ENCODE measurements around the gene PATE3. TPM values are rescaled to one million over a fixed set of nuclear protein-coding genes. Genes with fewer than 3 reads are reported as not detected.

Gene PATE3
- total and polyA plus RNA-seq, 5 donors from 2014 or later, result not detected

DNA sequence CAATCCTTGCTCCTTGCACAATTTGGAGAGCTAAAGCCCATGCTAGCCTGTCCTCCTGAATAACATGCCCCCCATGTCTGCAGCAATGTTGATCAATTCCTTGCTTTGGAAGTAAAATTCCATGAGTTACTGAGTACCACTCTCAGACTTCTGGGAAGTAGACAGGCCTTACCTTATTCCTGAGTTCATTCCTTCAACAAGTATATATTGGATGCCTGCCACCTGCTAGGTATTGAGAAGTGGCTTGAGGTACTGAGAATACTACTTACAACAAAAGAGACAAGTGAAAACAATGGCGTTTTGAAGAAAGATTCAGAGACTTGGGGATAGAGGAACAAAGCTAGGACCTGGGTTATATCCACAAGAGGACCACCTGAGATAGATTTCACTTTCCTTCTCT is 21.7 kb upstream of the PATE3 start:
- H3K27me3 ChIP-seq (ENCODE audit: control insufficient read depth, insufficient read depth, low read length), result no peaks in the 10 kb centered on the region
- Mint-ChIP-seq H3K4me3 (no peak overlapping the region), H3K27ac (no peak overlapping the region), H3K9me3 (peaks cover 0 to 1% (median 0%) of the 10 kb centered on the region in 7 donors), H3K4me1 (peaks cover 0 to 4% (median 0%) of the 10 kb centered on the region in 4 donors), H3K36me3 (no peaks in the 10 kb centered on the region), H3K27me3 (peaks cover 20% of the 10 kb centered on the region)
- ATAC-seq (ENCODE audit: low read depth in 2 of 2), result no peak
- H3K27ac ChIP-seq (ENCODE audit: insufficient read depth, low read length, poor library complexity, severe bottlenecking), result no peak overlapping the region
- no peaks in the 10 kb centered on the region for H3K9me3 ChIP-seq (ENCODE audit: control insufficient read depth in 2 of 2, low read length in 2 of 2)
- no peak overlapping the region for H3K4me3 ChIP-seq (ENCODE audit: low read depth, low read length)
- no peaks in the 10 kb centered on the region for H3K4me1 ChIP-seq (ENCODE audit: control insufficient read depth, insufficient read depth, low read length, poor library complexity, severe bottlenecking)
- no peak for DNase-seq
- H3K36me3 ChIP-seq (ENCODE audit: control insufficient read depth, insufficient read depth, low read length), result no peaks in the 10 kb centered on the region

DNA sequence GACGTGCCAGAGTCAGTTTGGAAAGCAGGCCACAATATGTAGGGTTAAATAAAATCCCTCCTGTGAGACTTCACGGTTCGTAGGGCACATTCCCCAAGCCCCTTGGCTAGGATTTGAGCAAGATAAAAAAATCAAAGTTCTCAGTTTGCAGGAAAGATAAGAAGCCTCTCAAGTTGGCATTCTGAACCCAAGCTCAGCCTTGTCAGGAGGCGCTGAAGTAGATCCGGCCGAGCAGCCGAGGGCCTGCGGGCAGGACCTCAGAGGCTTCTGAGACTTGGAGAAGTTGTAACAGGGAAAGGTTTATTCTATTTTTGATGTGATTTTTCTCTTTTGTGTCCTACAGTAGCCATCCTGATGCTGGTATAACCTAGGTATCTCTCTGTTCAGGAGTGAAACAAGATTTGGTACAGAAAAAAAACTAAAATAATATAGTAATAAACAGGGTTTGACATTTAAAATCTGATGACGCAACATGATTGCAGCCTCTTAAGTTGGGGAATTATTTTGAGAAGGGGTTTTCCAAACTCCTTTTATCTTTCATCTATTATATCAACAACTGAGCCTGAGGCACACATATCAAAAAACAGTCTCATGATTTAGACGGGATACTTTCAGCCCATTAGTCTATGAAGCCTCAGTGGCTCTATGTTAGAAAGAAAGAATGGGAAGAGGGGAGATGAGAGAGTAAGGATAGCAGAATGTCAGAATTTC is 19.4 kb upstream of the PATE3 start:
- no peak overlapping the region for H3K4me3 Mint-ChIP-seq

DNA sequence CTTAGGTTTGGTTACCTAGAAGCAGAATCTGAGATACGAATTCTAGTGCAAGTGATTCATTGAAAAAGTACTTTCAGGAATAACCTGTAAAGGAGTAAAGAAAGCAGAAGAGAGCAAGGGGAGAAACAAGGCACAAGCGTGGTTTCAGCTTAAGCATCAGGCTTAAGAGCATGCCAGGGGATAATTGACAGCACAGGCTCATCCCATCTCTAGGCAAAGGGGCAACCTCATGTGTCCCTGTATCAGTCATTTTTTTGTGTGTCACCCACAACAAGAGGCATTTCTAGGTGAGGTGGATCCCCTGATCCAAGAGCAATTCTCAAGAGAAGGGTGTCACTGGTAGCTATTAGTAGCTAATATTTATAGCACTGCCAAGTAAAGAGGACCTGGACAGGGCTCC is 17.3 kb upstream of the PATE3 start:
- Mint-ChIP-seq H3K9me3 (peaks cover 0 to 3% (median 0%) of the 10 kb centered on the region in 7 donors), H3K4me1 (peaks cover 0 to 4% (median 0%) of the 10 kb centered on the region in 4 donors), H3K4me3 (no peak overlapping the region), H3K27me3 (peaks cover 9% of the 10 kb centered on the region), H3K36me3 (no peaks in the 10 kb centered on the region), H3K27ac (no peak overlapping the region)
- no peaks in the 10 kb centered on the region for H3K27me3 ChIP-seq (ENCODE audit: control insufficient read depth, insufficient read depth, low read length)
- DNase-seq (no peak), ATAC-seq (ENCODE audit: low read depth in 2 of 2) (no peak)
- no peaks in the 10 kb centered on the region for H3K9me3 ChIP-seq (ENCODE audit: control insufficient read depth in 2 of 2, low read length in 2 of 2)
- H3K36me3 ChIP-seq (ENCODE audit: control insufficient read depth, insufficient read depth, low read length), result no peaks in the 10 kb centered on the region
- no peaks in the 10 kb centered on the region for H3K4me1 ChIP-seq (ENCODE audit: control insufficient read depth, insufficient read depth, low read length, poor library complexity, severe bottlenecking)
- no peak overlapping the region for H3K27ac ChIP-seq (ENCODE audit: insufficient read depth, low read length, poor library complexity, severe bottlenecking)
- H3K4me3 ChIP-seq (ENCODE audit: low read depth, low read length), result no peak overlapping the region

More for the DNA sequence above, 19.4 kb upstream of the PATE3 start:
- H3K9me3 ChIP-seq (ENCODE audit: control insufficient read depth in 2 of 2, low read length in 2 of 2), result no peaks in the 10 kb centered on the region
- DNase-seq, result no peak
- H3K4me3 ChIP-seq (ENCODE audit: low read depth, low read length), result no peak overlapping the region
- no peak overlapping the region for H3K27ac ChIP-seq (ENCODE audit: insufficient read depth, low read length, poor library complexity, severe bottlenecking)
- no peaks in the 10 kb centered on the region for H3K27me3 ChIP-seq (ENCODE audit: control insufficient read depth, insufficient read depth, low read length)
- ATAC-seq (ENCODE audit: low read depth in 2 of 2), result no peak
- Mint-ChIP-seq H3K36me3 (no peaks in the 10 kb centered on the region), H3K27ac (no peak overlapping the region), H3K27me3 (peaks cover 16% of the 10 kb centered on the region), H3K4me1 (peaks cover 0 to 4% (median 0%) of the 10 kb centered on the region in 4 donors), H3K9me3 (peaks cover 0 to 3% (median 0%) of the 10 kb centered on the region in 7 donors)
- no peaks in the 10 kb centered on the region for H3K4me1 ChIP-seq (ENCODE audit: control insufficient read depth, insufficient read depth, low read length, poor library complexity, severe bottlenecking)
- no peaks in the 10 kb centered on the region for H3K36me3 ChIP-seq (ENCODE audit: control insufficient read depth, insufficient read depth, low read length)

DNA sequence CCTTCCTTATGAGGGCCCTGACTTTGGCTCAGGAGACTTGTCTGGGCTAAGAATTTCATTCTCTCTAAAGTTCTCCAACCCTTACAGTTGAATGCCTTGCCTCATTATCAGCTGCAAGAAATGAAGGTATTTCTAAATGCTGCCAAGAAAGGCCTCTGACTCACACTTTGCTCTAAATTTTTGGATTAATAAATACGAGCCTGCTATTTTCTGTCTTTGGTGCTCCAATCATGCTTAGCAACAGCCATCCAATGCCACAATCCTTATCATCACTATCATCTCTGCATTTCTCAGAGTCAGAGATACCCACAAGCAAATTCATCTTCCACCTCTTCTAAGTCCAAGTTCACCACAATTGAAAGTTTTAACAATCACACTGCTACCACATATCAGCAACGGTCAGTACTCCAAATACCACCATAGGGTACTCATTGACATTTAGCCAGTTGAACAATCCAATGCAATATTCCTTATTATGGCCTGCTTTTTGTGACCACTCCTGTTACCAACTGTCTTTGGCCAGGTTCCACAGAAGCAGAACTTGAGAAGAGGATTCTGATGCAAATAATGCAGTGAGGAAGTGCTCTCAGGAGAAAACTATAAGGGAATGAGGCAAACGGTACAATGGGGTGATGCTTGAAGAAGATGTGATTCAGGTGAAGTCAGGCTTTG is 15.0 kb upstream of the PATE3 start:
- Mint-ChIP-seq H3K27me3 (peaks cover 9% of the 10 kb centered on the region), H3K9me3 (peaks cover 0 to 3% (median 0%) of the 10 kb centered on the region in 7 donors), H3K4me1 (peaks cover 0 to 1% (median 0%) of the 10 kb centered on the region in 4 donors), H3K4me3 (no peak overlapping the region), H3K27ac (no peak overlapping the region), H3K36me3 (no peaks in the 10 kb centered on the region)
- H3K4me1 ChIP-seq (ENCODE audit: control insufficient read depth, insufficient read depth, low read length, poor library complexity, severe bottlenecking), result no peaks in the 10 kb centered on the region
- no peak overlapping the region for H3K27ac ChIP-seq (ENCODE audit: insufficient read depth, low read length, poor library complexity, severe bottlenecking)
- H3K4me3 ChIP-seq (ENCODE audit: low read depth, low read length), result no peak overlapping the region
- peaks cover 1% of the 10 kb centered on the region for H3K27me3 ChIP-seq (ENCODE audit: control insufficient read depth, insufficient read depth, low read length)
- DNase-seq, result no peak
- H3K9me3 ChIP-seq (ENCODE audit: control insufficient read depth in 2 of 2, low read length in 2 of 2), result no peaks in the 10 kb centered on the region
- no peaks in the 10 kb centered on the region for H3K36me3 ChIP-seq (ENCODE audit: control insufficient read depth, insufficient read depth, low read length)
- ATAC-seq (ENCODE audit: low read depth in 2 of 2), result no peak

DNA sequence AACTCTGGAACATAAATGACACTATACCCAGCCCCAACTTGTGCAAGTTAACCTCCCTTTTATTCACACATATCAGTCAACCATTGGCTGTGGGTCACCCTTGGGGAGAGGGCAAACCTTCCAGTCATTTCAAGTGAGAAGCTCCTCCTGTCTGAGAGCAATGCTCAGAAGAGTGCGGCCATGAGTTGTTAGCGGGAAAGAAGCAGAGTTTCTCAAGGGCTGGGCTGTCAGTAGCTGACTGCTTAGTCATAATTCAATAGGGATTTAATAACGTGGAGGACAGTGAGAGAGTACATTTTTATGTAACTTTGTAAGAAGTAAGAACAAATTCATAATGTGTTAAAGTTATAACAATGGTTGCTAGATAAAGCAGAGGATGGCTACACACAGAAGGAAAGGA is 14.4 kb upstream of the PATE3 start:
- H3K4me1 Mint-ChIP-seq, result no peaks in the 10 kb centered on the region
- peaks cover 9% of the 10 kb centered on the region for H3K27me3 Mint-ChIP-seq
- ATAC-seq (ENCODE audit: low read depth in 2 of 2) (no peak), DNase-seq (no peak)
- Histone ChIP-seq H3K36me3 (ENCODE audit: control insufficient read depth, insufficient read depth, low read length) (no peaks in the 10 kb centered on the region), H3K4me1 (ENCODE audit: control insufficient read depth, insufficient read depth, low read length, poor library complexity, severe bottlenecking) (no peaks in the 10 kb centered on the region), H3K4me3 (ENCODE audit: low read depth, low read length) (no peak overlapping the region), H3K27ac (ENCODE audit: insufficient read depth, low read length, poor library complexity, severe bottlenecking) (no peak overlapping the region), H3K9me3 (ENCODE audit: control insufficient read depth in 2 of 2, low read length in 2 of 2) (no peaks in the 10 kb centered on the region), H3K27me3 (ENCODE audit: control insufficient read depth, insufficient read depth, low read length) (peaks cover 1% of the 10 kb centered on the region)
- H3K9me3 Mint-ChIP-seq, result peaks cover 0 to 3% (median 0%) of the 10 kb centered on the region in 7 donors
- H3K4me3 Mint-ChIP-seq, result no peak overlapping the region
- no peaks in the 10 kb centered on the region for H3K36me3 Mint-ChIP-seq
- H3K27ac Mint-ChIP-seq, result no peak overlapping the region

DNA sequence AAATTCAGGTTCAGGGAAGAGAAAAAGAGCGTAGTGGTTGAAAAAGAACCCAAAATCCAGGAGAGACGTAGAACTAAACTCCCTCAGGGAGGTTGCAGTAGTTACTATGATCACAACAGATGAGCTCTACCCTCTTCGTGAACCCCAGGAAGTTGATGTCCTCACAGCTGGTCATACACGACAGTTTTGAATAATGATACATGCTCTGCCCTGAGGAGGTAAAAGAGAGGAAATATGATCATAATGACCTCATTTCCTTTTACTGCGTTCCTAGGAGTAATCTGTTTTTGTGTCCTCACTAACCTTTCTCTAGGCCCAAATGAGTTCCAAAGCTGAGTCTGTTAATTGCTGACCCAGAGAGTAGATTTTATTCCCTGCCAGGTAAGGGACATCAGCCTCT is 10.6 kb upstream of the PATE3 start:
- Mint-ChIP-seq H3K27ac (no peak overlapping the region), H3K27me3 (peaks cover 4% of the 10 kb centered on the region), H3K4me3 (no peak overlapping the region), H3K36me3 (no peaks in the 10 kb centered on the region), H3K9me3 (peaks cover 0 to 6% (median 2%) of the 10 kb centered on the region in 7 donors), H3K4me1 (no peaks in the 10 kb centered on the region)
- H3K36me3 ChIP-seq (ENCODE audit: control insufficient read depth, insufficient read depth, low read length), result no peaks in the 10 kb centered on the region
- no peak overlapping the region for H3K4me3 ChIP-seq (ENCODE audit: low read depth, low read length)
- H3K4me1 ChIP-seq (ENCODE audit: control insufficient read depth, insufficient read depth, low read length, poor library complexity, severe bottlenecking), result no peaks in the 10 kb centered on the region
- ATAC-seq (ENCODE audit: low read depth in 2 of 2) (no peak), DNase-seq (no peak)
- H3K27me3 ChIP-seq (ENCODE audit: control insufficient read depth, insufficient read depth, low read length), result peaks cover 1% of the 10 kb centered on the region
- H3K9me3 ChIP-seq (ENCODE audit: control insufficient read depth in 2 of 2, low read length in 2 of 2), result no peaks in the 10 kb centered on the region
- no peak overlapping the region for H3K27ac ChIP-seq (ENCODE audit: insufficient read depth, low read length, poor library complexity, severe bottlenecking)

DNA sequence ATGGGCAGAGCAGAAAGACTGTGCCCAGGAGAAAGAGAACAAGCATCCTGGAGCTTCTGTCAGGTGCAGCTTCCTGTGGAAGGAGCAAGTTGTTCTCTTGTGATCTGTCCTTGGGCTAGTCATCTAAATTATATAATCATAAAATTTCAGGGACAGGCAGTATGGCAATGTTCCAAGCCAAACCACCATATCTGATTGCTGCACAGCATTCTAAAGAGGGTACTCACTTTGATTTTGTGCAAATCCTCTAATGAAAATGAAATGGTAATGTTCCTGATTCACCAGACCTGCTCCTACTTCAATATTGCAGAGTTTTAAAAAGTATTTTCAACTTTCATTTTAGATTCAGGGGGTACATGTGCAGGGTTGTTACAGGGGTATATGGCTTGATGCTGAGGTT is 9.2 kb upstream of the PATE3 start, which contains the start of gene PATE2:
PATE2 (minus strand) TSS at position 101 of the 400 bp plus-strand sequence; CDS start at position 46, 55 bp downstream.
- Mint-ChIP-seq H3K36me3 (no peaks in the 10 kb centered on the region), H3K4me1 (no peaks in the 10 kb centered on the region), H3K9me3 (peaks cover 0 to 9% (median 0%) of the 10 kb centered on the region in 7 donors), H3K4me3 (no peak within 1 kb of the TSS), H3K27me3 (peaks cover 4% of the 10 kb centered on the region), H3K27ac (no peak within 1 kb of the TSS)
- Histone ChIP-seq H3K27me3 (ENCODE audit: control insufficient read depth, insufficient read depth, low read length) (peaks cover 1% of the 10 kb centered on the region), H3K4me3 (ENCODE audit: low read depth, low read length) (no peak within 1 kb of the TSS), H3K9me3 (ENCODE audit: control insufficient read depth in 2 of 2, low read length in 2 of 2) (no peaks in the 10 kb centered on the region), H3K4me1 (ENCODE audit: control insufficient read depth, insufficient read depth, low read length, poor library complexity, severe bottlenecking) (no peaks in the 10 kb centered on the region), H3K36me3 (ENCODE audit: control insufficient read depth, insufficient read depth, low read length) (no peaks in the 10 kb centered on the region), H3K27ac (ENCODE audit: insufficient read depth, low read length, poor library complexity, severe bottlenecking) (no peak within 1 kb of the TSS)
- ATAC-seq (ENCODE audit: low read depth in 2 of 2) (no peak), DNase-seq (no peak)

Data from CD4-positive, CD25-positive, alpha-beta regulatory T cell (primary cell).